22Rv1 (cell line): ENCODE data around the gene TMEM63B.

Experiments used
- ZFX ChIP-seq: fragments of 450-650 bp; IDR thresholded peaks from 2 replicates; pipeline ENCODE4 v1.6.1; 2017; ENCODE audit warnings: antibody characterized with exemption, borderline replicate concordance
- TF ChIP-seq, protein P1 (sequence below): fragments of 450-650 bp; IDR thresholded peaks from 2 replicates; pipeline ENCODE4 v1.5.1; 2017; ENCODE audit warnings: mild to moderate bottlenecking

DNA sequence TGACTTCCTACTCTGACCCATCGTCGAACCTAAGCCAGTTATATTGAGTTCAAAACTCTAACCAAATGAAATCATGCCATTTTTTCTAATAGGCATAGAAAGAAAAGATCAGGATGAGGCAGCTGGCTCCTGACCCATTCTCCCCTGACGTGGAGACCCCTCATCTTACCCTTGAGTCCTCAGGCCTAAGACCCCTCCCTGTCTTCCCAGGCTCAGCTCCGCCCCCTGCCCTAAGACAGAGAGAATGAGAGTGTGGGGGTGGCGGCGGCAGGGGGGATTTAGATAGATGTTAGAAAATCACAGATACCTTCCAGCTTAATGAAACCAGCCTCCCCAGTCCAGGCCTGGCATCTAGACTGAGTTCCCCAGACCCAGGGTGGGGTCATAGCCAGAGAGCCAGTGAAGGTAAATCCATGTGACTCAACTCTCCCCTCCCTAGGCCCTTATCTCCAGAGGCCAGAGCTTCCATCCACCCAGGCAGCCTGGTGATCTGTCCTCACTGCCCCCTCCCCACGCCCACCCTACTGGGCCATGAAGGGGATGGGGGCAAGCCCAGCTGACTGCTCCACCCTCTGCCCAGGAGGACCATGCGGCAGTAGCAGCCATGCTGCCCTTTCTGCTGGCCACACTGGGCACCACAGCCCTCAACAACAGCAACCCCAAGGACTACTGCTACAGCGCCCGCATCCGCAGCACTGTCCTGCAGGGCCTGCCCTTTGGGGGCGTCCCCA lies 6.8 kb downstream of the TMEM63B start:
- TF ChIP-seq, protein P1, sequence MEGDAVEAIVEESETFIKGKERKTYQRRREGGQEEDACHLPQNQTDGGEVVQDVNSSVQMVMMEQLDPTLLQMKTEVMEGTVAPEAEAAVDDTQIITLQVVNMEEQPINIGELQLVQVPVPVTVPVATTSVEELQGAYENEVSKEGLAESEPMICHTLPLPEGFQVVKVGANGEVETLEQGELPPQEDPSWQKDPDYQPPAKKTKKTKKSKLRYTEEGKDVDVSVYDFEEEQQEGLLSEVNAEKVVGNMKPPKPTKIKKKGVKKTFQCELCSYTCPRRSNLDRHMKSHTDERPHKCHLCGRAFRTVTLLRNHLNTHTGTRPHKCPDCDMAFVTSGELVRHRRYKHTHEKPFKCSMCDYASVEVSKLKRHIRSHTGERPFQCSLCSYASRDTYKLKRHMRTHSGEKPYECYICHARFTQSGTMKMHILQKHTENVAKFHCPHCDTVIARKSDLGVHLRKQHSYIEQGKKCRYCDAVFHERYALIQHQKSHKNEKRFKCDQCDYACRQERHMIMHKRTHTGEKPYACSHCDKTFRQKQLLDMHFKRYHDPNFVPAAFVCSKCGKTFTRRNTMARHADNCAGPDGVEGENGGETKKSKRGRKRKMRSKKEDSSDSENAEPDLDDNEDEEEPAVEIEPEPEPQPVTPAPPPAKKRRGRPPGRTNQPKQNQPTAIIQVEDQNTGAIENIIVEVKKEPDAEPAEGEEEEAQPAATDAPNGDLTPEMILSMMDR = no peak
- no peak for TF ChIP-seq ZFX
